Breast epithelium (tissue), 4 donors: ENCODE measurements around the gene ABCC10. TPM values are rescaled to one million over a fixed set of nuclear protein-coding genes. Genes with fewer than 3 reads are reported as not detected.
"Not testable (repeated sequence)": the region's sequence is repeated elsewhere in the genome, so short reads cannot be mapped to it uniquely, and the experiment has no call there.

Experiments used
- DNase-seq, 2 donors: peaks; one replicate each; pipeline ENCODE4 v3.0.0-alpha.2; 2019; ENCODE audit warnings: low spot score in 2 of 2
- H3K27ac ChIP-seq, 2 donors: fragments of 200-600 bp; sonication (generic) in 1 of 2; one replicate each; pipeline ENCODE4 v1.5.1; 2016 to 2019; ENCODE audit warnings: mild to moderate bottlenecking in 1 of 2
- H3K27me3 ChIP-seq, 2 donors: fragments of 200-600 bp; sonication (generic) in 1 of 2; one replicate each; pipeline versions ENCODE4 v1.5.1 to v1.6.0; 2017 to 2019; ENCODE audit warnings: control low read depth in 1 of 2, mild to moderate bottlenecking in 1 of 2
- H3K36me3 ChIP-seq: fragments of 200-600 bp; one replicate; pipeline ENCODE4 v1.5.1; 2019
- H3K4me1 ChIP-seq, 2 donors: fragments of 200-600 bp; sonication (generic); one replicate each; pipeline ENCODE4 v1.5.1; 2016 to 2019; ENCODE audit warnings: control low read depth in 1 of 2
- H3K4me3 ChIP-seq, 3 donors: fragments of 200-600 bp; sonication (generic); 1 replicate in 2 of 3; 2 replicates in 1 of 3; pipeline ENCODE4 v1.5.1; 2016 to 2019; ENCODE audit warnings: mild to moderate bottlenecking in 3 of 3, moderate library complexity in 2 of 3
- H3K9me3 ChIP-seq, 2 donors: fragments of 200-600 bp; sonication (generic) in 1 of 2; one replicate each; pipeline ENCODE4 v1.5.1; 2016 to 2019; ENCODE audit warnings: control low read depth in 1 of 2
- CTCF ChIP-seq, 3 donors: fragments of 450-650 bp; IDR thresholded peaks; one replicate each; pipeline ENCODE4 v1.5.1; 2016 to 2017; ENCODE audit warnings: antibody characterized with exemption in 3 of 3, mild to moderate bottlenecking in 3 of 3, moderate library complexity in 3 of 3
- POLR2A ChIP-seq: fragments of 450-650 bp; IDR thresholded peaks from one replicate; pipeline ENCODE4 v1.6.1; 2016; ENCODE audit warnings: antibody characterized with exemption, mild to moderate bottlenecking, moderate library complexity
- POLR2AphosphoS5 ChIP-seq, 3 donors: sonication (generic); formaldehyde crosslinking; IDR thresholded peaks; one replicate each; pipeline ENCODE4 v1.6.1; 2017; ENCODE audit warnings: antibody characterized with exemption in 3 of 3
- intact Hi-C: fragments of 100-400 bp; cut with DNase I; formaldehyde crosslinking; loops from one replicate; pipeline ENCODE4 v1.15.1; 2023; ENCODE audit warnings: low total_unique reads
- total RNA-seq, 3 donors: library from RNA; depleted of rRNA; stranded (reverse); fragments of >200 nt; gene quantifications; one replicate each; pipeline ENCODE4 v1.1.0, GENCODE V29; 2016

Gene ABCC10
- total RNA-seq, 3 donors from 2014 or later: 9.0 to 19.9 (median 12.1) TPM

- Histone ChIP-seq H3K4me3 (no peak overlapping the region), H3K4me1 (no peaks in the 10 kb centered on the region), H3K9me3 (no peaks in the 10 kb centered on the region), H3K27ac (no peak overlapping the region), H3K27me3 (peaks cover 0 to 2% of the 10 kb centered on the region in 2 donors), H3K36me3 (no peaks in the 10 kb centered on the region)
- TF ChIP-seq POLR2AphosphoS5 (IDR thresholded peaks at IDR 0.05) (no peak), POLR2A (no peak), CTCF (IDR thresholded peaks at IDR 0.05) (no peak)
- DNase-seq: no peak
- intact Hi-C loops: loop anchor here (10.0 kb wide), 1 partner anchor 47 kb away; no protein-coding TSS in a partner anchor
Measured at GRCh38 chr6:43457643-43458042, 30.3 kb downstream of the ABCC10 start.

GRCh38 chr6:43458154-43458553 lies 30.8 kb downstream of the ABCC10 start:
- not testable (repeated sequence) for H3K27ac ChIP-seq, H3K36me3 ChIP-seq, H3K27me3 ChIP-seq, H3K4me3 ChIP-seq, DNase-seq, H3K4me1 ChIP-seq, H3K9me3 ChIP-seq
- intact Hi-C loops: loop anchor here (10.0 kb wide), 1 partner anchor 47 kb away; no protein-coding TSS in a partner anchor

GRCh38 chr6:43459535-43459934 lies 32.2 kb downstream of the ABCC10 start:
- no peaks in the 10 kb centered on the region for H3K9me3 ChIP-seq
- H3K4me3 ChIP-seq: no peak overlapping the region
- no peaks in the 10 kb centered on the region for H3K36me3 ChIP-seq
- peaks cover 0 to 2% of the 10 kb centered on the region in 2 donors for H3K27me3 ChIP-seq
- intact Hi-C loops: loop anchor here (10.0 kb wide), 1 partner anchor 45 kb away; no protein-coding TSS in a partner anchor
- TF ChIP-seq POLR2A: no peak
- TF ChIP-seq POLR2AphosphoS5 (IDR thresholded peaks at IDR 0.05): no peak
- no peak for TF ChIP-seq CTCF (IDR thresholded peaks at IDR 0.05)
- no peaks in the 10 kb centered on the region for H3K4me1 ChIP-seq
- H3K27ac ChIP-seq: no peak overlapping the region
- no peak for DNase-seq

- Histone ChIP-seq H3K4me1 (no peaks in the 10 kb centered on the region), H3K27ac (no peak overlapping the region), H3K36me3 (no peaks in the 10 kb centered on the region), H3K9me3 (no peaks in the 10 kb centered on the region), H3K27me3 (peaks cover 0 to 2% of the 10 kb centered on the region in 2 donors), H3K4me3 (no peak overlapping the region)
- no peak for DNase-seq
- TF ChIP-seq POLR2A (no peak), CTCF (IDR thresholded peaks at IDR 0.05) (no peak), POLR2AphosphoS5 (IDR thresholded peaks at IDR 0.05) (no peak)
- intact Hi-C loops: no loop called here
Measured at GRCh38 chr6:43460032-43460431, 32.7 kb downstream of the ABCC10 start.

GRCh38 chr6:43461936-43462335 lies 34.6 kb downstream of the ABCC10 start:
- Histone ChIP-seq H3K27me3 (no peaks in the 10 kb centered on the region), H3K27ac (no peak overlapping the region), H3K4me1 (no peaks in the 10 kb centered on the region), H3K36me3 (no peaks in the 10 kb centered on the region), H3K9me3 (no peaks in the 10 kb centered on the region), H3K4me3 (no peak overlapping the region)
- intact Hi-C loops: no loop called here
- TF ChIP-seq POLR2A: no peak
- no peak for TF ChIP-seq POLR2AphosphoS5 (IDR thresholded peaks at IDR 0.05)
- no peak for TF ChIP-seq CTCF (IDR thresholded peaks at IDR 0.05)
- no peak for DNase-seq

GRCh38 chr6:43464337-43464736 lies 37.0 kb downstream of the ABCC10 start:
- Histone ChIP-seq H3K27ac (no peak overlapping the region), H3K4me1 (peaks cover 0 to 5% of the 10 kb centered on the region in 2 donors), H3K36me3 (no peaks in the 10 kb centered on the region), H3K27me3 (no peaks in the 10 kb centered on the region), H3K4me3 (no peak overlapping the region), H3K9me3 (no peaks in the 10 kb centered on the region)
- TF ChIP-seq CTCF (IDR thresholded peaks at IDR 0.05) (no peak), POLR2AphosphoS5 (IDR thresholded peaks at IDR 0.05) (no peak), POLR2A (no peak)
- DNase-seq: no peak
- intact Hi-C loops: loop anchor here (1.0 kb wide), 1 partner anchor 8 kb away; no protein-coding TSS in a partner anchor
